NCI-H510A (cell line): ENCODE data around the gene FRMD4B.
"Not testable (repeated sequence)": the region's sequence is repeated elsewhere in the genome, so short reads cannot be mapped to it uniquely, and the experiment has no call there.

Experiments used
- DNase-seq: peaks from one replicate; lab custom pipeline; 2025; lab: John Stamatoyannopoulos, UW

Gene FRMD4B

DNA sequence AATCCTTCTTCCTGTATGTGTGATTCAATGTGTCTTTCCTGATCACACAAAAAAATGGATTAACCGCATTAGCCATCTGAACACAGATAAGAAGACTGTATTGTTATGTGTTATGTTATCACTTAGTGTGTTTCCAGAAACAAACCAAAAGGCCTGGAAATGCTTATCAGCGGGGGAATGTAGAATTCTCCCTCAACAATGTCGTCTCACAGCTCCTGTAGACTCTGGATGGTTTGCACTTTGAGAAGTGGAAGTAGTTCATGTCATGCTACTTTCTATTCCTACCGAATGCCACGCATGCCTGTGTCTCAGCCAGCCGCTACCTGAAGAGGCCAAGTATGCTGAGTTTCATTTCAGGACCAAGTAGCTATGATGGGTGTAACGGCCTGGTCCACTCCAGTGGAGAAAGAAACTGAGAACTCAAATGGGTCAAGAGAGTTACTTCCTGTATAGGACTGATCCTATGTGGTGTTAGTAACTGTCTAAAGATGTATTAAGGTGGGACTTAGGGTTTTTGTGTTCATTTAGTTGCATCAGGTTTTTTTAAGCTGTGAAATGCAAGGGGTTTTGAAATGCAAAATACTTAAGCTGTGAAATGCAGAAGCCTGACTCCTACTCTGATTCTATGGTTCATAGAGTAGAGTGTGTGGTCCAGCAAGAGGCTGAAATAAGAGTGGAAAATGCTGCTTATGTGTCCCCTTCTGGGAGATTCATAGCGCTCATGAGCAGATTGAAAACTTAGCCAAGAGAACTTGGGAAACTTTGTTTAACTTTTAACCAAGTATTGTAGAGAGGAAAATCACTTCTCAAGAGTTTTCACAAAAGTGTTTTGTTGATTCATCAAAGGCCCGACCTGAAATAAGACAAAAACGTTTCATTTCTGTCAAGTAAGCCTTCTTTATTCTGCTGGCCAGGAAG, 145.0 kb downstream of the FRMD4B start:
- no peak for DNase-seq

DNA sequence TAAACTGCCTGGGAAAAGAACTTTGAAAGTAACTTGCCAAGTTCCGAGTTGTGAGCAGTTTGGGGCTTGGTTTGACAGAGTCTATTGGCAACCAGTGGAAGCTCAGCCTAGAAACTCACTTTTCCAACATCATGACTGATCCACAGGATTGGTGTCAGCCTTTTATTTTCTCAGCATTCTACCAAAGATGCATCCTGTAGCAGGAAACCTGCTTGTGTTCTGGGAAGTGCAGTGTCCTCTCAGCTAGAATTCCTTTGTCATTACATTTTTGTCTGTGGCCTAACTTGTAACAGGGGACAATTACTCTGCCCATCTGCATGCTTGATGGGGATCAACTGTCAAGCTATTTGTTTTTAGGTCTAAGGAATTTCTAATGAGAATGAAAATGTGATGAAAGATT, 146.8 kb downstream of the FRMD4B start:
- DNase-seq, result no peak

DNA sequence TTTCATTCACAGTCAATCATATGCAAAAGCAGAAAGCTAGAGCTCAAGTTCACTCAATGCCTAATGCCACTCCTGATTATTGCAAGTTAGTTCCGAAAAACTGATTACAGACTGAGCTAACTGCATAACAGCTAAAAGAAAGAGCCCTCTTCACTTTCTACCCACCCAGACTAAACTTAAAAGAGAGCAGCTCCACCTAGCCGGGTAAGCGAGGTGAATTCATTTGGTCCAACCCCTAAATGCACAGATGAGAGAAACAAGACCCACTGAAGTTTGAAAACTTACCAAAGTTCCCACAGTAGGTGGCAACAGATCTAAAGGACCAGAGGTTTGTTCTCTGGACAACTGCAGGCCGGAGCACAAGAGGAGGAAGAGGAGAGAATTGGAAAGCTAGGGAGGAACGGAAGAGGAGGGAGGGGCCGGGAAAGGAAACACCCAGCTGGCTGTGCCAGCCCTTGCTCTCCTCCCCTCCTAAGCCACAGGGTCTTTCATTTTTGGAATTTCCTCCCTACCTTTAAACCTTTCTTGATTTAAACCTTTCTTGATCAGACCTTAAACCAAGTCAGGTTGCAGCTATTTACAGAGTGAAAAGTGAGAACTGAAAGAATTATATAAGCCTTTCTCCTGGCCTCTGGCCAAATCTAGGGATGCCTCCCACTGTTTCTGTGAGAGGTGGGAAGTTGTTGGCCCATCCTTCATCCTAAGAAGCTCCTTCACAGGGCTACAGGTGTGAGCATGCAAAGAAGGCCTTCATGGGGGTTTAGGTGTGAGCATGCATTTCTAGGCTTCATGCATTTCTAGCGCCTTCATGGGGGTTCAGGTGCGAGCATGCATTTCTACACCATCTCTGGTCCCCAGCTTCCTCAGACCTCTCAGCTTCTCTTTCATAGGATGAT, 148.8 kb downstream of the FRMD4B start:
- DNase-seq, result no peak

DNA sequence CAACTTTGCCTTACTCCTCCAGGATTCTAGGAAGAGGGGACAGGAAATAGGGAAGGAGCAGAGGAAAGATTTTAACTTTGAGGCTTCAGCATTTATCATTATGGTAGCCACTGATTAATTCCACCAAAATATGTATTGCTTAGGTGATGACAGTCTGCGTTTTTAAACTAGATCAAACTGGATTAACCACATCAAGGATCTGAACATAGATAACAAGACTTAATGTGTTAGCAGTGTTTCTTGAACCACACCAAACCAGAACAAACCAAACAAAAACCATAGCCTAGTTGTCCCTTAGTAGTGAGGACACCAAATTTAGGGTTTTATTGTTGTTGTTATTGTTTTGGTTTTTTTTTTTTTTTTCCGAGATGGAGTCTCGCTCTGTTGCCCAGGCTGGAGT, 150.0 kb downstream of the FRMD4B start:
- no peak for DNase-seq

DNA sequence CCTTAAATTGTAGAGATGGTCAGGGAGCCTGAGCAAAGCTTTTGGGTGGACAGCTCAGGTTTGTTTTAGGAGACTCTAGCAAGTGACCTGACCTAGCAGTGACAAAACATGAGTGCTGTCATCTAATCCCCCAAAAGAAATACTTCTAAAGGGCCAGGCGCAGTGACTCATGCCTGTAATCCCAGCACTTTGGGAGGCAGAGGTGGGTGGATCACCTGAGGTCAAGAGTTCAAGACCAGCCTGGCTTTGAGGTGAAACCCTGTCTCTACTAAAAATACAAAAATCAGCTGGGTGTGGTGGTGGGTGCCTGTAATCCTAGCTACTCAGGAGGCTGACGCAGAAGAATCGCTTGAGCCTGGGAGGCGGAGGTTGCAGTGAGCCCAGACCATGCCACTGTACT, 150.7 kb downstream of the FRMD4B start:
- DNase-seq, result not testable (repeated sequence)

DNA sequence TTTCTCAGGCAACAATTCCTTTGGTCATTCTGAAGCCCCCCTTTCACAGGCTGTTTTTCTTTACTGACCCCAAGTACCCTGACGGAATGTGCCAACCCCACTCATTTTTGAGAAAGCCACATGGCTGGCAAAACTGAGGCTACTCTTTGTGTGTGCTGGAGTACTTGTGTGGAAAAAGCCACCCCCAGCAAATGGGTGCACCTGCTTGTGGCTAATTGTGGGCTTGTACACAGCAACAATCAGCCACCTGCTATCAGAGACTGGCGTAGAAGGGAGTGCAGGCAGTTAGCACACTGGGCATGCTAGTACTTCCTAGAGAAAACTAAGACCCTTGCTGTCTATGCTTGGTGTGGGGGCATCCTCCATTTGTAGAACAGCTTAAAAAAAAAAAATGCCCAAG, 153.4 kb downstream of the FRMD4B start:
- DNase-seq, result no peak

DNA sequence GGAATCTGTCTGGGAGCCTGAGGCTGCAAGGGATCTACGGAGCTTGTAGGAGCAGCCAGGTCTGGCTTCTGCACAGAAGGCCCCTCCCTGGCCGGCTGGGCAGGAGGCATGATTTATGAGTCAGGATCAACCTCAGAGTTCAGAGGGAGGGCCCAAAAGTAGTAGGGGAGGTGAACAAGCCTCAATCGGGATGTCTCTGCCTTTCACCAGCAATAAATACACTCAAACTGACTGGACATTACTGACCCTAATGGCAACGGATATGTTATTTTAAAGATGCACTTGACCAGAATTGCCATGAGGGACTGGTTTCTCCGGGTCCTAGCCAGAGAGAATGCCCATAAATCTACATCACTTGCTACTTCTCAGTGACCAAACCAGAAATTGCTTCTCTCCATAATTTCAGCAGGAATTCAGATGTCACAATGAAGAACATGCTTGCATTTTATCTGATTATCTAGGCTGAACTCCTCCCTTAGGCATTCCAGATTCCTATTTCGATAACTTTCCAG, 153.9 kb downstream of the FRMD4B start:
- no peak for DNase-seq

DNA sequence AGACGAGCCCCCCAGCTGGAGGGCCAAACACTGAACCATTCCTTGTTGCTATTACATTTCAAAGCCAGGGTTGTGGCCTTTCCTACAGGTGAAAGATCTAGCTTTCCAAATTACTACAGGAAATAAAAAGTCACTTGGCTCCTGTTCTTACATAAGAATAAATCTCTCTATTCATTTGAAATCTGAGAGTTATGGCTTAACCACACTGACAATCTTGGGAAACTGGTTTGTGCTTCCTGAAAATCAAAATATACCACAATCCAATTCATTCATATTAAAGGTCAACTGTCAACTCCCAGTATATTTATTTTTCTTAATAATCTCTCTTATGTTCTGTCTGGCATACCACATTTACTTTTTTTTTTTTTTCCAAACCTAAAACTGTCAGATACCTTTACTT, 159.8 kb downstream of the FRMD4B start:
- no peak for DNase-seq

DNA sequence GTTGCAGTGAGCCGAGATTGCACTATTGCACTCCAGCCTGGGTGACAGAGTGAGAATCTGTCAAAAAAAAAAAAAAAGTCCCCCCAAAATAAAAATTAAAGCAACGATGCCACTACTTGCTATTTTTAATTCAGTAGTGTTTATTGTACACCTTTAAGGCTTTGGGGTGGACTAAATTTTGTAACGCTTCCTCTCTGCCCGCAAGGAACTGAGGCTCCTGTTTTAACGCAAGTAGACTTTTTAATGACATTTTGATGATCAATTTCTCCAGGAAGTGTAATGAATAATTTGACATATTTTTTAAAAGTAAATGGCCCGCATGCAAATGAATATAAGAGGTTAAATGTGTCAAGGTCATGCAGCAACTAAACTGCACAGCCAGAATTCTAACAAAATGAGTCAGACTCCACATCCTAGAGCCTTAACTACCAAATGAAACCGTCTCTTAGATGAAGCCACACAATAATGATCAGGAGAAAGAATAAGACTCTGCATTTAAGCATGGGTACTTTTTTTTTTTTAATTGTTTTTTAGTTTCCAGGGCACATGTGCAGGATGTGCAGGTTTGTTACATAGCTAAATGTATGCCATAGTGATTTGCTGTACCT, 166.7 kb downstream of the FRMD4B start:
- no peak for DNase-seq

DNA sequence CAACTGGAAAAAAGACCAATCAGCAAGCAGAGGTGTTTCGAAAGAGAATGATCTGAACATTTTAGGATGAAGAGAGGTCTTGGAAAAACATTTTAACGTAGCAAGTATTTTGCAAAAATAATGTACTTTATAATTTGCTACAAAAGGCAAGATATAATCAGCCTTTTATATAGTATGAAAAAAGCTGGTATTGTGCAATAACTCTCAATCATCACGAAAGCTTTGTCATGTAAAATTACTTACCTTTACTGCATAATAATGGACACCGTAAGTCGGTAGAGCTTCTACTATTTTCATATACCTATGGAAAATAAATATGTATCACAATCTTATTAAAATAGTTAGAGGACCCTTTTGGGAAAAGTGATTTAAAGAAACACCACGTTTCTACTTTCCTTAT, 167.8 kb downstream of the FRMD4B start:
- DNase-seq, result no peak

DNA sequence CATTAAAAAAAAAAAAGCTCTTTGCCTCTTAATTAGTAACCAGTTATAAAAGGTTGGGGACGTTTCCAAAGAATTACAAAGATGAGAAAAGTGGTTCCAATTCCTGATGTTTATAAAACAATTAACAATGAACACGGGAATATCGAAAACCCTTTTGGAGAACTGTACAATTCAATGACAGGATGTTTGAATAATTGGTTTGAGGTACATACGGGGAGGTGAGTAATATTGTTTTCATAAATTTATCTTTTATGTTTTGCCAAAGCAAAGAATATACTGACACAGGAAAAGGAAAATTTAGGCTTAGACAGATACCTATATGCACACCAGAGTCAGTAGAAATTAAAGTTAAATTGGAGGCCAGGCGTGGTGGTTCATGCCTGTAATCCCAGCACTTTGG, 168.9 kb downstream of the FRMD4B start:
- no peak for DNase-seq

DNA sequence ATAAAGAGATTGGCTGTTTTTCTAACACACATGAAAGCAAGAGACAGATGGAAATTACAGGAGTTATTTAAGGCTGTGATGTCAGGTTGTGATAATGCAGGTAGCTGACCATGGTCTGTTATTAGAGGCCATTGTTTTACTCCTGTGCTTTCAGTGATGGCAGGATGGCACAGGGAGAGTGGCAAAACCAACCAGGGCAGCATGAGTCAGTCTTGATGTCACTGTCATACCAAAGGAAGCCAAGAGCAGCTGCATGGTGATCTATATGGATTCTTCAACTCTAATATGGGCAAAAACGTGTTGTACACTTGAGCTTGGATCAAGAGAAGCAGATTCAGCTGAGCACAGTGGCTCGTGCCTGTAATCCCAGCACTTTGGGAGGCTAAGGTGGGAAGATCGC, 171.6 kb downstream of the FRMD4B start:
- DNase-seq, result no peak

DNA sequence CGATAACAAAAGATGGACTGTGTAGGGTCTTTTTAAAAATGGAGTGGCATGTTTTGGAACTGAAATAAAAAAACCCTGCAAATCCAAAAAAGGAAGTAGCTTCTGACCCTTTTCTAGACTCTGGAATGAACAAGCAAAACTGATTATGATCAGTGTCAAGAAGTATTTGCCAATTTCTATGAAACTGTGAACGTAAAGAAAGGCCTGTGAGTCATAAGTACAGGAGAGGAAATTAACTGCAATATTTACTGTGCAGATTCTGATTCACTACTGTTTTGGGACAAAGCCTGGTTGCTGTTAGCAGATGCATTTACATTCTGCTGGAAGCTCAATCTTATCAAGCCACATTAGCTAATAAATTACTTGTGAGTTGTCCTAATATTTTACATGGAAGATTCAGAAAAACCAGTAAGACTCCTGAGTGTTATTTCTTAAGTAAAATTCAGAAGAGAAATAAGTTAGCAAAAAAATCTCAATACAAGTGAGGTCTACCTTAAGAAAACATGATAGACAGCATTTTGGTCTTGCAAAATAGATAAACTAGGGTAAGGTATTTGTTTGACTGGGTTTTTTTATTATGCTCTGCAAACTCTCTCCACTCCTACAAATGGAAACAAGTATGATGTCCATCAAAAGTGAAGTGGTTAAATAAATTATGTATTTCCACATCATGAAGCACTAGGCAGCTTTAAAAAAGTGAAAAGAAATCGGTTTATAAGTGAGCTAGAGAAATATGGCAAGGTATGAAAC, 173.3 kb downstream of the FRMD4B start:
- no peak for DNase-seq

DNA sequence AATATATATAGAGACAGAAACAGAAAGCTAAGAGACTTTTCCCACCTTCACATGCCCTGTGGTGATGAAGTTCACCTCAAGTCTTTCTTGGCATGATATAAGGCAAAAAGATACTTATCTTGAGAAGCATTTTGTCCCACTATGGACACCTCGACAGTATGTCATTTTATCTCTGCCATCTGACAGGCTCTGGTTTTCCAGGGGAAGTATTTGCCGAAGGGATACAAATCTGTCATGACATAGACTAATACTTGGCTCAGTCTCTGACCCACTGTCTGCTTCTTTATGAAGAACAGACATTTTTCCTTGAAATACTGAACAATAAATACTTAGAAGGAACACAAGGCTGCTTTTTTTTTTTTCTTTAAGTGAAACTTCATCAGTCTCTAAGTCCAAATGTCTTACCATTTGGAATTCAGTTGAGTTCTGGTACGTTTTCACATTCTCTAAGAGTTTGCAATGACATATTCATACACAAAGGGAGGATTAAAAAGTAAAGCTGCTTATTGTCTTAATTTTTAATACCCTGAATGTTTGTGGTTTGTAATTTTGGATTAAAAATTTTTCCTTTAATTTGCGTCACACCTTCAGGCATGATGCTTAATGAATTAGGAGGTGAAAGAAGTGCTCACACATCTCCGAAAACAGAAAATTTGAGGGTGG, 175.7 kb downstream of the FRMD4B start:
- DNase-seq, result no peak

DNA sequence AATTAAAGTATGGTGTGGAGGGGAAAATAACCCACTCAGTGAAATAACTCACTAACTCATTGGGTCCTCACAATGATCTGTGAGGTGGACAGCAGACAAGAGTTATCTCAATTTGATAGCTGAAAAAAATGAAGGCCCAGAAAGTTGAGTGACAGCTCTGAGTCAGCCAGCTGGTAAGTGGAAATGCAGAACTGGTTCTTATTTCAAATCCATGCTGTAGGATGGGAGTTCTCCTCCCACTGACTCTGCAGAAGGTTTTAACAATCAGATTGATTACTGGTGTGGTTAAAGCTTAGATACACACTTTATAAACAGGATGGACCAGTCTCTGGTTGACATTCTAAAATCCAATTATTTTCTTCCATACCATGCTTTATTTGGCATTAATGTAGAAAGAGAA, 176.5 kb downstream of the FRMD4B start:
- no peak for DNase-seq

DNA sequence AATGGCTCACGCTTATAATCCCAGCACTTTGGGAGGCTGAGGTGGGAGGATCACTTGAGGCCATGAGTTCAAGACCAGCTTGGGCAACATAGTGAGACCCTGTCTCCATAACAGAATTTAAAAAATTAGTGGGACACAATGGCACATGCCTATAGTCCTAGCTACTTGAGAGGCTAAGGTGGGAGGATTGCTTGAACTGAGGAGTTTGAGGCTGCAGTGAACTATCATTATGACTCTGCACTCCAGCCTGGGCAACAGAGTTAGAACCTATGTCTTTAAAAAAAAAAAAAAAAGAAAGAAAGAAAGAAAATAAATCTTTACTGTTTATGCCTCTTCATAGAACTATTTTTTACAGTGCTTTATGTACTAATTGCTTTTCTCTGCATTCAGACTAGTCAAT, 178.9 kb downstream of the FRMD4B start:
- no peak for DNase-seq

DNA sequence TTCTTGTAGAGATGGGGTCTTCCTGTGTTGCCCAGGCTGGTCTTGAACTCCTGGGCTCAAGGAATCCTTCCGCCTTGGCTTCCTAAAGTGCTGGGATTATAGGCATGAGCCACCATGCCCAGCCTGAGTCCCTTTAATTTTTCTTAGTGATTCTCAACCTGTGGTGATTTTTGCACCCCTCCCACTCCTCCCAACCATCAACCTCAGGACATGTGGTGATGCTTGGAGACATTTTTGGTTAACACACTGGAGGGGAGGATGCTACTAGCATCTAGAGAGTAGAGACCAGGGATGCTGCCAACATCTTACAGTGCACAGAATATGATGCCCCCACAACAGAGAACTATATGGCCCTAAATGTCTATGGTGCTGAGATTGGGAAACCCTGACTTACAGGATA, 180.5 kb downstream of the FRMD4B start:
- DNase-seq, result no peak

DNA sequence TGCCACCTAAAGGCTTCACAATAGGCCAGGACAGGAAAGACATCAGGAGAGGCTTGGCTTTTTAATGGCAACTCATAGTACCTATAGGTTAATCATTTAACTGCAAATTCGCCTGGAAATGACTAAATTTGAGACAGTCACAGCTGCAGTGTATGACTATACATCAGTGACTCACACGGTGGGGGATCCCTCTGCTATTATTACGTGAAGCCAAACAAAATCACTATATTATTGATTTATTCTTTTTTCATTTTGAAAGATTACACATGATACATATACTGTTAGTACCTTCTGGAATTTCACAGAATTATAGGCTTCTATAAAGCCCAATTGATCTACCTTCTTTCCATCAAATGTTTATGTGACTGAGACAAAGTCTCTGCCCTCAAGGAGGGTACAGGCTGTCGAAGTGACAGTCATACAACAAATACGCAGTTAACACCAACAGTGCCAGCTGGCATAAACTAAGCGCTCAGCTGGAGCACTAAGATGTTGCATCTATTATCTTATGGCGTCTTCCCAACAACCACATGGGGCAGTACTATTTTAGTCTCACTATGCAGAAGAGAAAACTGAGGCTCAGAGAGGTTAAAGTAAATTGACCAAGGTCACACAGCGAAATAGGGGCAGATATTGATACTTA, 181.5 kb downstream of the FRMD4B start:
- DNase-seq, result no peak

DNA sequence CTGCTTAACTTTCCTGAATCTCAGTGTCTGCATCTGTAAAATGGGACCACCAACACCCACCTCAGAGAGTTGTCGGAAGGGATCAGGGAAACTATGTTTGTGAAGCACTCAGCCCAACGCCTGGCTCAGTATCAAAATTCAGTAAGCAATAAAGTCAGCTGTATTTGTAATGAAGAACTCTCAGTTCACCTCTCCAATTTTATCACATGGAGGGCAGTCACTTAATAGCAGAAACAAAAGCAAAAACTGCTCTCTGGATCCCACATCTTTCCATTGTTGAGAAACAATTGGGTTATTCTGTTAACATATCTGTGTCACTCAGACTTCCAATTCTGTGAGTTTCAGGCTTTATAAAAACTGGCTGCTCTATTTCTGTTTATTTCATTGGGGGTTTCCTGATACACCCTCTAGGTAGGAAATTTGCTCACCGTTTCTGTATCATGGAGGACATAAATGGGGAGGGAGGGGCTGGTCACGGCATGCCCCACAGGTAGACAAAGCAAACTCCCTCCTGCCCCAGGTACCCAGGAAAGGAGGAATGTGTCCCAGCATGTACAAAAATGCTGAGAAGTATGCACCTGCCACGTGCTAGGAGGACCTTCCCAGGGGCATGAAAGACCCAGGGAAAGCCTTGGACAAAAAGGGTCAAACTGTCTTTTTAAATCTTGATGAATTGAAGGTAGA, 182.1 kb downstream of the FRMD4B start:
- DNase-seq, result no peak

DNA sequence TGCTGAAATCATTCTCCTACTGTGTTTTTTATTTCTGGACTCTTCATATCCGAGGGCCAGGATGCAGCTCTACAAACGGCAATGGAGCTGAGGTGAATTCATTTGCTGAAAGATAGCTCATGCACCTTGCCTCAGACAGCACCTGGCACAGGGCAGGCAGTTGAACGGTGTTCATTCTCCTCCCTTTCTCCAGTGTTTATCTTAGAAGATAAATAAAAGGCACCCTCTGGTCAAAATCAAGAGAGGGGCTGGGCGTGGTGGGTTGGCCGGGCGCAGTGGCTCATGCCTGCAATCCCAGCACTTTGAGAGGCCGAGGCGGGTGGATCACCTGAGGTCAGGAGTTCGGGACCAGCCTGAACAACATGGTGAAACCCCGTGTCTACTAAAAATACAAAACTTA, 184.2 kb downstream of the FRMD4B start:
- no peak for DNase-seq
